B cell (primary cell): ENCODE results near the gene GAL.

Experiments used
- EZH2 ChIP-seq: IDR thresholded peaks from 2 replicates; pipeline ENCODE4 v1.6.1; 2012; ENCODE audit warnings: borderline replicate concordance, low read depth, mild to moderate bottlenecking, moderate library complexity, low read length; ENCODE audit not compliant: insufficient read depth, poor library complexity, severe bottlenecking
- TF ChIP-seq, protein P1 (sequence below): fragments of 200-600 bp; IDR thresholded peaks from one replicate; pipeline ENCODE4 v1.8.0; 2022; ENCODE audit warnings: antibody characterized with exemption, mild to moderate bottlenecking

DNA sequence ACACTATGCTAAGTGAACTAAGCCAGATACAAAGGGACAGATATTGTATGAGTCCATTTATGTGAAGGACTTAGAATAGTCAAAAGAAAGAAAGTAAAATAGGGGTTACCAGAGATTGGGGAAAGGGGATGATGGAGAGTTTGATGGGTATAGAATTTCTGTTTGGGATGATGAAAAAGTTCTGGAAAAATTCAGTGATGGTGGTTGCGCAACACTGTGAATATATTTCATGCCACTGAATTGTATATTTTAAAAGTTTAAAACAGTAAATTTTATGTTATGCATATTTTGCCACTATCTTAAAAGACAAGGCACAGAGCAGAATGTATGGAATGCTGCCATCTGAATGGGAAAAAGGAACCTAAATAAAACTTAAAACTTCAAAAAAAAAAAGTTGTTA, 37.8 kb downstream of the GAL start:
- TF ChIP-seq, protein P1, sequence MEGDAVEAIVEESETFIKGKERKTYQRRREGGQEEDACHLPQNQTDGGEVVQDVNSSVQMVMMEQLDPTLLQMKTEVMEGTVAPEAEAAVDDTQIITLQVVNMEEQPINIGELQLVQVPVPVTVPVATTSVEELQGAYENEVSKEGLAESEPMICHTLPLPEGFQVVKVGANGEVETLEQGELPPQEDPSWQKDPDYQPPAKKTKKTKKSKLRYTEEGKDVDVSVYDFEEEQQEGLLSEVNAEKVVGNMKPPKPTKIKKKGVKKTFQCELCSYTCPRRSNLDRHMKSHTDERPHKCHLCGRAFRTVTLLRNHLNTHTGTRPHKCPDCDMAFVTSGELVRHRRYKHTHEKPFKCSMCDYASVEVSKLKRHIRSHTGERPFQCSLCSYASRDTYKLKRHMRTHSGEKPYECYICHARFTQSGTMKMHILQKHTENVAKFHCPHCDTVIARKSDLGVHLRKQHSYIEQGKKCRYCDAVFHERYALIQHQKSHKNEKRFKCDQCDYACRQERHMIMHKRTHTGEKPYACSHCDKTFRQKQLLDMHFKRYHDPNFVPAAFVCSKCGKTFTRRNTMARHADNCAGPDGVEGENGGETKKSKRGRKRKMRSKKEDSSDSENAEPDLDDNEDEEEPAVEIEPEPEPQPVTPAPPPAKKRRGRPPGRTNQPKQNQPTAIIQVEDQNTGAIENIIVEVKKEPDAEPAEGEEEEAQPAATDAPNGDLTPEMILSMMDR, result no peak
- no peak for TF ChIP-seq EZH2
